ENCODE measurements around the gene MT1B. TPM values are rescaled to one million over a fixed set of nuclear protein-coding genes. Genes with fewer than 3 reads are reported as not detected.

Gene MT1B
- total and polyA plus RNA-seq, 7 donors = not detected

DNA sequence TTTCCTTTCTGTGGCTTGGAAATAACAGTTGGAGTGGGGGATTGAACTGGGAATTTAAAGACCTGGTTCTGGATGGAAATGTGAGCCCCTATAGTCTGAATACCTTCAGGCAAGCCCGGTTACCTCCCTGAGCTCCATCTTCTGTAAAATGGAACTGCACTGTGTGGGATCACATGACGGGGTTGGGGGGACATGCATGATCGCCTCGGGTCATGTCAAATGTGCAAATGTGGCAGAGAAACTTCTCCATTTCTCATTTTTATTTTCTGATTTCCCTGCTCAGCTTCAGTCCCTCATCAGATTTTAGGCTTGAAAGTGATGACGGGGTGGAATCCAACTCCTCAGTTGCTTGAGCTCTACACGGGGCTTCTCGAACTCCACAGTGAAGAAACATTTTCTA lies 1.5 kb downstream of the MT1B start:
- intact Hi-C loops (cut with DNase I) = no loop called here
- no peak for DNase-seq
- TF ChIP-seq EP300 (IDR thresholded peaks at IDR 0.05) (no peak), CTCF (IDR thresholded peaks at IDR 0.05) (no peak), POLR2A (IDR thresholded peaks at IDR 0.05) (no peak), POLR2AphosphoS5 (IDR thresholded peaks at IDR 0.05) (no peak)

GRCh38 chr16:56657555-56658326 lies 6.1 kb downstream of the MT1B start, which contains the start of gene MT1F:
Gene MT1F (plus strand): TSS chr16:56657959. CDS start chr16:56658059, 100 bp downstream.
- peak; percentile 85 for DNase-seq
- peaks cover 0 to 19% (median 11%) of the 10 kb centered on the region in 4 donors for H3K4me1 ChIP-seq
- peak within 1 kb of the TSS; percentile 34 to 50 (median 40) for H3K4me3 ChIP-seq
- peak within 1 kb of the TSS in 2 of 4 donors; percentile 45 to 49 for H3K27ac ChIP-seq
- no peak for TF ChIP-seq CTCF (IDR thresholded peaks at IDR 0.05)
- no peak for TF ChIP-seq EP300 (IDR thresholded peaks at IDR 0.05)
- TF ChIP-seq POLR2A (IDR thresholded peaks at IDR 0.05) = peak in 1 of 2 donors; percentile 50
- peak in 2 of 4 donors; percentile 20 to 35 for TF ChIP-seq POLR2AphosphoS5 (IDR thresholded peaks at IDR 0.05)
- H3K27me3 ChIP-seq = peaks cover under 1 to 61% (median 23%) of the 10 kb centered on the region in 3 donors
- intact Hi-C loops (cut with DNase I) = no loop called here
- H3K36me3 ChIP-seq = no peaks in the 10 kb centered on the region
- 1% methylated on average over 46 of the region's 46 CpGs for WGBS, 2 donors
- no peaks in the 10 kb centered on the region for H3K9me3 ChIP-seq

More for the DNA sequence above, 1.5 kb downstream of the MT1B start:
- no peak overlapping the region for H3K4me3 ChIP-seq
- WGBS, 2 donors = 89 to 90% methylated on average over 7 of the region's 7 CpGs
- H3K27me3 ChIP-seq = peaks cover 0 to 38% (median 9%) of the 10 kb centered on the region in 3 donors
- no peak overlapping the region for H3K27ac ChIP-seq
- peaks cover 0 to 11% (median 8%) of the 10 kb centered on the region in 4 donors for H3K4me1 ChIP-seq
- no peaks in the 10 kb centered on the region for H3K36me3 ChIP-seq
- H3K9me3 ChIP-seq = no peaks in the 10 kb centered on the region

DNA sequence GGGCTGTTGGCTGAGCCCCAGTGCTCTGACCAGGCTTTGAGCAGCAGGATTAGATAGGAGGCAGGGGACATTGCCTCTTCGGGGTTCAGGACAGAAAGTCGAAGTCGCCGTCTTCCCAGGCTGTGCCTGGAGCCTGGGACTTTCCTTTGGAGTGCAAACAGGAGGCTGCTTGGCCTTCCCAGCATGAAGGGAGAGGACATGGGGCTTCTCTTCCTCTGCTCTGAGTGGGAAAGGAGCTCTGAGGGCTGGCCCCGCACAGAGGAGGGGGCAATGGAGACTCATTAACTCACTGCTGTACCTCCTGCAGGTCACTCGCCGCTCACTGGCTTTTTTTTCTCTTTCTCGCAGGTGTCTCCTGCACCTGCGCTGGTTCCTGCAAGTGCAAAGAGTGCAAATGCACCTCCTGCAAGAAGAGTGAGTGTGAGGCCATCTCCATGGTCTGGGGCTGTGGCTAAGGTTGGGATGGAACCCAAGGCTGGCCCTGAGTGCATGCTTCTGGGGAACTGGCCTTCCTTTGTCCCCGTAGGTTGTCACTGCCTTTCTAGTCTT lies 6.7 kb downstream of the MT1B start:
- H3K4me1 ChIP-seq = peaks cover 0 to 24% (median 16%) of the 10 kb centered on the region in 4 donors
- H3K36me3 ChIP-seq = no peaks in the 10 kb centered on the region
- no peak for DNase-seq
- H3K4me3 ChIP-seq = peak overlapping the region in 2 of 4 donors; percentile 44 to 50
- intact Hi-C loops (cut with DNase I) = no loop called here
- H3K9me3 ChIP-seq = no peaks in the 10 kb centered on the region
- H3K27me3 ChIP-seq = peaks cover 5 to 68% (median 30%) of the 10 kb centered on the region in 3 donors
- TF ChIP-seq EP300 (IDR thresholded peaks at IDR 0.05) = no peak
- TF ChIP-seq CTCF (IDR thresholded peaks at IDR 0.05) = no peak
- no peak for TF ChIP-seq POLR2AphosphoS5 (IDR thresholded peaks at IDR 0.05)
- no peak for TF ChIP-seq POLR2A (IDR thresholded peaks at IDR 0.05)
- WGBS, 2 donors = 16 to 29% methylated on average over 10 of the region's 10 CpGs
- peak overlapping the region in 1 of 4 donors; percentile 49 for H3K27ac ChIP-seq

DNA sequence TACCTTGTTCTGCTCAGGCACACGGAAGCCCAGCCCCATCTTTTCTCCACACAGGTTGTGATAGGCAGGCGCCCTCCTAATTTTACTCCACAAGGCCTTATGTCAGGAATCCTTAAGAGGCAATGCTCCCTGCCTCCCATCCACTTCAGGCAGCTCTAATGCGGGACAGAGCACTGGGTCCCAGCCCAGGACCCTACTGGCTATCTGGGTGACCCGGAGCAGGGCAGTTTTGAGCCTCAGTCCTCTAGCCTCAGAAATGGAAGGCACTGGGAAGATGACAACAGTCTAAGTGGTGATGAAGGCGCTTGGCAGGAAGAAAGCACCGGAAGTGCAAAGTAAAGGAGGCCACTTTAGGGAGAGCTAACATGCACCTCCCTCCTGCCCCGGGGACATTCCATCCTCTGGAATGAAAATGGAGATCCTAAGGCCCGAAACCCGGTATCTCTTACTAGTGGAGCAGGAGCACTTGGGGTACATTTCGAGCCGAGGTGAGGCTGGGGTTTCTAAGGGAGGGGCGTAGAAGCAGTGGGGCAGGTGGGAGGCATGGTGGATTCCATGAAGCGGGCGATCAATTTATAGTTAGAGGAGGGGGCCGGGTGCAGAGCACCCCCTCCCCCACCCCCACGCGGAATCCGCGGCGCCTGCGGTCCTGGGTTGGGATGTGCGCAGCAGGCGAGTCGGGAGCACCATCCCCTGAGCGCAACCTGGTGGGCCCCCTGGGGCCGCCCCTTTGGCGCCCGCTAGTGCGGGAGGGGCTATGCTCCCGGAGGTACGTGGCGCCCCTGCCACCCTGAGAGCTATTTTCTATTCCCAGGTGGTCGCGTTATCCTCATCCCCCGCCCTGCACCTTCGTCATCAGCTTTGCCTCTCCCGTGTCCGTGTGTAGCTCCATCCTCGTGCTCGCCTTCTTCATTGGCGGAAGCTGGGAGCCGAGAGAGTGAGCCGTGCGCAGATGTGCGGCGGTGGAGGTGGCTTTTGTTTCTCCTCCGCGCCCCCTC lies 11.0 kb downstream of the MT1B start:
- Histone ChIP-seq H3K4me3 (no peak overlapping the region), H3K9me3 (no peaks in the 10 kb centered on the region), H3K4me1 (peaks cover 0 to 20% (median 13%) of the 10 kb centered on the region in 4 donors), H3K27ac (no peak overlapping the region), H3K27me3 (peaks cover 14 to 99% (median 62%) of the 10 kb centered on the region in 3 donors), H3K36me3 (no peaks in the 10 kb centered on the region)
- intact Hi-C loops (cut with DNase I) = no loop called here
- TF ChIP-seq POLR2AphosphoS5 (IDR thresholded peaks at IDR 0.05) (no peak), CTCF (IDR thresholded peaks at IDR 0.05) (no peak), POLR2A (IDR thresholded peaks at IDR 0.05) (no peak), EP300 (IDR thresholded peaks at IDR 0.05) (no peak)
- no peak for DNase-seq
- WGBS, 2 donors = 20 to 43% methylated on average over 48 of the region's 48 CpGs

All from sigmoid colon (tissue), 7 donors.